HG02610 (cell line): ENCODE results near the gene AFF1.

ENCODE experiments used
- ATAC-seq: cut with Tn5 transposase; IDR thresholded peaks from one replicate; pipeline ENCODE4 v1.9.1; 2021; ENCODE audit warnings: mild to moderate bottlenecking, moderate library complexity; ENCODE audit not compliant: unreplicated experiment

Gene AFF1

GRCh38 chr4:87188932-87189331 is 254.1 kb downstream of the AFF1 start:
- ATAC-seq, result no peak
